K562 (cell line): ENCODE measurements around the gene NALCN. TPM values are rescaled to one million over a fixed set of nuclear protein-coding genes. Genes with fewer than 3 reads are reported as not detected.

Experiments
- ATAC-seq: fragments of 200-7000 bp; cut with Tn5 transposase; 3 replicates; pipeline ENCODE4 v1.9.1; 2020; ENCODE audit warnings: moderate library complexity
- BruUV-seq: library from RNA; stranded (reverse); fragments of 400-500 nt; replicated peaks from 2 replicates; lab custom pipeline; 2021; lab: Mats Ljungman, UMichigan
- CTCF ChIA-PET: fragments of 300-600 bp; formaldehyde crosslinking; extraction: SDS; loops from one replicate; lab custom pipeline; 2021; ENCODE audit warnings: low intra/inter-chr PET ratio; lab: Yijun Ruan, JAX
- POLR2A ChIA-PET: fragments of 300-600, 350-650 bp; sonication (Branson Sonifier 250); formaldehyde crosslinking; extraction: SDS; loops from one replicate; lab custom pipeline; 2021; ENCODE audit warnings: antibody characterized with exemption, inconsistent platforms; lab: Yijun Ruan, JAX
- DNase-seq, 4 experiments: peaks; one replicate each; pipeline versions ENCODE4 v3.0.0 to v3.0.0-alpha.2; 2011 to 2018; ENCODE audit warnings: low spot score in 3 of 4, mixed read lengths in 3 of 4; ENCODE audit errors: extremely low read depth in 1 of 4
- FAIRE-seq: peaks from 2 replicates; lab custom pipeline; 2011; peaks lifted over from hg19 to GRCh38; lab: Jason Lieb, UNC
- H2AFZ ChIP-seq: 2 replicates; pipeline ENCODE4 v1.6.0; 2011; ENCODE audit warnings: low read depth, low read length, control low read depth, inconsistent platforms
- H3K27ac ChIP-seq: fragments of 200-600 bp; 3 replicates; pipeline ENCODE4 v1.8.0; 2011; ENCODE audit warnings: low read depth, mild to moderate bottlenecking, control low read depth, inconsistent platforms, low read length, moderate library complexity, mixed read lengths; ENCODE audit errors: extremely low read depth
- H3K27me3 ChIP-seq, 2 experiments: fragments of 300-600 bp in 1 of 2; 2 replicates in 1 of 2; 3 replicates in 1 of 2; pipeline versions ENCODE4 v1.6.0 to v1.8.0; 2011; ENCODE audit warnings: inconsistent platforms in 2 of 2, low read length in 2 of 2, mild to moderate bottlenecking in 1 of 2, mixed read lengths in 1 of 2, moderate library complexity in 1 of 2; ENCODE audit not compliant: control insufficient read depth in 2 of 2, insufficient read depth in 2 of 2
- H3K36me3 ChIP-seq: fragments of 300-600 bp; 3 replicates; pipeline ENCODE4 v1.8.0; 2011; ENCODE audit warnings: mild to moderate bottlenecking, low read length, inconsistent platforms; ENCODE audit not compliant: control insufficient read depth, insufficient read depth
- H3K4me1 ChIP-seq, 2 experiments: fragments of 200-600 bp in 1 of 2; replicated peaks in 1 of 2; 2 replicates in 1 of 2; 3 replicates in 1 of 2; pipeline versions ENCODE4 v1.5.1 to v1.8.0; 2011; ENCODE audit warnings: inconsistent platforms in 2 of 2, low read length in 2 of 2, mild to moderate bottlenecking in 1 of 2, mixed read lengths in 1 of 2, moderate library complexity in 1 of 2; ENCODE audit not compliant: control insufficient read depth in 2 of 2, insufficient read depth in 2 of 2
- H3K4me2 ChIP-seq: 2 replicates; pipeline ENCODE4 v1.6.1; 2011; ENCODE audit warnings: low read length, control low read depth, inconsistent platforms, mixed read lengths; ENCODE audit not compliant: insufficient read depth
- H3K4me3 ChIP-seq: fragments of 200-600 bp; sonication (generic), shearing (Covaris generic); 2 replicates; pipeline ENCODE4 v1.5.1; 2016; ENCODE audit warnings: control low read depth, inconsistent platforms
- H3K79me2 ChIP-seq: fragments of 200-600 bp; 3 replicates; pipeline ENCODE4 v1.8.0; 2011; ENCODE audit warnings: low read length, inconsistent platforms; ENCODE audit not compliant: control insufficient read depth, insufficient read depth
- H3K9ac ChIP-seq, 2 experiments: 2 replicates each; pipeline versions ENCODE4 v1.6.0 to v1.6.1; 2011; ENCODE audit warnings: low read depth in 2 of 2, low read length in 2 of 2, control low read depth in 1 of 2, inconsistent platforms in 1 of 2, mild to moderate bottlenecking in 1 of 2, mixed read lengths in 1 of 2; ENCODE audit not compliant: insufficient read depth in 1 of 2
- H3K9me1 ChIP-seq: one replicate; pipeline ENCODE4 v1.6.0; 2011; ENCODE audit warnings: inconsistent platforms, mild to moderate bottlenecking, low read length, moderate library complexity; ENCODE audit not compliant: control insufficient read depth, insufficient read depth
- H3K9me3 ChIP-seq: replicated peaks from 2 replicates; pipeline ENCODE4 v1.5.1; 2011; ENCODE audit warnings: low read depth, low read length, inconsistent platforms; ENCODE audit not compliant: control insufficient read depth, insufficient read depth
- H4K20me1 ChIP-seq: replicated peaks from 2 replicates; pipeline ENCODE4 v1.6.1; 2011; ENCODE audit warnings: low read length, inconsistent platforms, mixed read lengths; ENCODE audit not compliant: control insufficient read depth, insufficient read depth
- ARID3B ChIP-seq: fragments of 250-450 bp; sonication (Bioruptor Pico); IDR thresholded peaks from 2 replicates; pipeline ENCODE4 v1.4.0; 2020; ENCODE audit warnings: borderline replicate concordance
- DEAF1 ChIP-seq: fragments of 450-650 bp; formaldehyde crosslinking; IDR thresholded peaks from 2 replicates; pipeline ENCODE4 v1.4.0; 2020; ENCODE audit warnings: mild to moderate bottlenecking, moderate library complexity
- DIDO1 ChIP-seq: fragments of 450-650 bp; IDR thresholded peaks from 2 replicates; pipeline ENCODE4 v1.6.1; 2016; ENCODE audit warnings: low read depth, missing biosample characterization, missing genetic modification characterization
- HDAC1 ChIP-seq, 2 experiments: fragments of 450-650 bp; IDR thresholded peaks; 2 replicates each; pipeline ENCODE4 v1.6.1; 2016 to 2017; ENCODE audit warnings: inconsistent platforms in 1 of 2, mild to moderate bottlenecking in 1 of 2, moderate library complexity in 1 of 2
- HDAC8 ChIP-seq: fragments of 450-650 bp; IDR thresholded peaks from 2 replicates; pipeline ENCODE4 v1.6.1; 2016; ENCODE audit warnings: mild to moderate bottlenecking, missing genetic modification characterization, moderate library complexity, missing compliant biosample characterization
- SMAD1 ChIP-seq: fragments of 150-350 bp; IDR thresholded peaks from 2 replicates; pipeline ENCODE4 v1.6.1; 2014; ENCODE audit warnings: low read length, low read depth; ENCODE audit not compliant: partially characterized antibody
- SNIP1 ChIP-seq: fragments of 450-650 bp; IDR thresholded peaks from 2 replicates; pipeline ENCODE4 v1.7.1; 2017; ENCODE audit warnings: low read depth, mild to moderate bottlenecking
- THRA ChIP-seq: fragments of 450-650 bp; IDR thresholded peaks from 2 replicates; pipeline ENCODE4 v1.6.1; 2017; ENCODE audit warnings: mild to moderate bottlenecking, moderate library complexity
- ZBTB2 ChIP-seq: fragments of 450-650 bp; IDR thresholded peaks from 2 replicates; pipeline ENCODE4 v1.6.1; 2016; ENCODE audit warnings: antibody characterized with exemption
- ZC3H8 ChIP-seq: fragments of 450-650 bp; IDR thresholded peaks from 2 replicates; pipeline ENCODE4 v1.6.1; 2017
- ZNF239 ChIP-seq: fragments of 250-450 bp; sonication (Bioruptor Pico); IDR thresholded peaks from 2 replicates; pipeline ENCODE4 v1.4.0; 2020; ENCODE audit warnings: mild to moderate bottlenecking
- ZNF551 ChIP-seq: fragments of 250-450 bp; sonication (Bioruptor Pico); IDR thresholded peaks from 2 replicates; pipeline ENCODE4 v1.5.0; 2021; ENCODE audit warnings: mild to moderate bottlenecking, moderate library complexity
- ZNF79 ChIP-seq: fragments of 250-450 bp; sonication (Bioruptor Pico); IDR thresholded peaks from 2 replicates; pipeline ENCODE4 v1.4.0; 2020; ENCODE audit warnings: low read depth, mild to moderate bottlenecking, moderate library complexity
- WGBS: fragments of 100-300 bp; shearing (Covaris generic); methylation state at CpG from one replicate; pipeline ENCODE4 v1.1.6; 2016; ENCODE audit warnings: low coverage, mixed read lengths; ENCODE audit not compliant: insufficient coverage; ENCODE audit errors: missing lambda C conversion rate; 5-methylcytosine and 5-hydroxymethylcytosine counted together
- in situ Hi-C: fragments of 300-500 bp; cut with MboI; formaldehyde crosslinking; loops from 4 replicates; pipeline ENCODE4 v1.15.0; 2018; ENCODE audit warnings: inconsistent platforms, mixed read lengths
- intact Hi-C: fragments of 100-400 bp; cut with micrococcal nuclease; formaldehyde crosslinking; loops from 2 replicates; pipeline ENCODE4 v1.14.2; 2022
- polyA plus RNA-seq, 8 experiments: library from polyadenylated mRNA; depleted of rRNA in 4 of 8; stranded (reverse) in 5 of 8; unstranded in 3 of 8; fragments of >200 nt; fragmentation: Nextera tagmentation in 2 of 8; fragmentation: Illumina TruSeq in 1 of 8; extraction: Ambion mirVana in 2 of 8; extraction: Trizol in 1 of 8; gene quantifications; 2 replicates each; pipeline versions ENCODE4 v1.2.1 to v1.2.3, GENCODE V29; 2011 to 2014; ENCODE audit warnings: inconsistent platforms in 1 of 8, missing spikeins in 1 of 8
- total RNA-seq, 7 experiments: library from RNA; depleted of rRNA in 6 of 7; stranded (reverse); fragments of >200 nt in 6 of 7; fragmentation: Illumina TruSeq in 2 of 7; extraction: Trizol in 2 of 7; gene quantifications; 2 replicates each; pipeline versions ENCODE4 v1.2.1 to v1.2.3, GENCODE V29; 2011 to 2021; ENCODE audit warnings: low replicate concordance in 1 of 7

Gene NALCN
- total and polyA plus RNA-seq, 9 of the 15 experiments (the other 6 are each of a cell fraction or from before 2014, with no cell fraction given) = not detected

- no peak for TF ChIP-seq ZBTB2
- TF ChIP-seq ZNF239 (CRISPR knock-in tag) = no peak
- no peak for TF ChIP-seq THRA
Measured at GRCh38 chr13:101326710-101327109, 89.6 kb downstream of the NALCN start (continued).

- Histone ChIP-seq H3K36me3 (no peaks in the 10 kb centered on the region), H3K9me1 (no peaks in the 10 kb centered on the region), H2AFZ (no peak overlapping the region), H3K79me2 (no peaks in the 10 kb centered on the region), H3K27ac (no peak overlapping the region), H3K9ac (no peak overlapping the region), H3K4me2 (no peak overlapping the region), H3K27me3 (no peaks in the 10 kb centered on the region), H4K20me1 (no peaks in the 10 kb centered on the region), H3K4me1 (no peaks in the 10 kb centered on the region), H3K9me3 (no peaks in the 10 kb centered on the region), H3K4me3 (no peak overlapping the region)
- in situ Hi-C loops (loop anchor here (5.0 kb wide), 1 partner anchor 82 kb away; no protein-coding TSS in a partner anchor), intact Hi-C loops (no loop called here)
- no TSS peak for BruUV-seq
- no peak for FAIRE-seq
- no peak for ATAC-seq
- WGBS = 0% methylated on average over 2 of the region's 3 CpGs
- ChIA-PET CTCF (no interaction called here), POLR2A (interaction anchor here (0.6 kb wide), 1 partner anchor 521 kb away, joined by 3 read pairs; no protein-coding TSS in a partner anchor)
- no peak for DNase-seq
- TF ChIP-seq SMAD1 = no peak
- TF ChIP-seq ZNF551 (CRISPR knock-in tag) = no peak
- TF ChIP-seq ARID3B (CRISPR knock-in tag) = no peak
- TF ChIP-seq DIDO1 (tag) = no peak
- TF ChIP-seq DEAF1 = no peak
- no peak for TF ChIP-seq ZC3H8
- TF ChIP-seq SNIP1 = no peak
- no peak for TF ChIP-seq ZNF79 (CRISPR knock-in tag)
- TF ChIP-seq HDAC1 (IDR thresholded peaks at IDR 0.05) = no peak
- no peak for TF ChIP-seq HDAC8
Measured at GRCh38 chr13:101325423-101325822, 90.9 kb downstream of the NALCN start.
